ENCODE measurements around the gene SLC5A1.
"Not testable (repeated sequence)": the region's sequence is repeated elsewhere in the genome, so short reads cannot be mapped to it uniquely, and the experiment has no call there.

SLC5A1 gene

GRCh38 chr22:32150647-32151046 lies 107.6 kb downstream of the SLC5A1 start:
- not testable (repeated sequence) for DNase-seq

DNA sequence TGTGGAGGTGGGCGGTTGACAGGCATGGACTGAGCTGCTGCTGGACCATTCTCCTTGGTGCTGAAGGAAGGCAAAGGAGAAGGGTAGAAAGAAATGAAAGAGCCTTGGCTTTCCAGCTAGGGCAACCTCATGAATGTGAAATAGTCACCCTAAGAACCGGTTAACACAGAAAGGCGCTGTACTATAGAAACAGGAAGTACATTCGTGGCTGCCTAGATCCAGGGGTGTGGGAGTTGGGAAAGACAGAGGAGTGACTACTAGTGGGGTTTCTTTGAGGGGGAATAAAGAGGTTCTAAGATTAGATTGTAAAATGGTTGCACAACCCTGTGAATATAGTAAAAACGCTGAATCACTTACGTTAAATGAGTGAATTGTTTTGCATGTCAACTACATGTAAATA lies 108.6 kb downstream of the SLC5A1 start:
- DNase-seq, result not testable (repeated sequence)

DNA sequence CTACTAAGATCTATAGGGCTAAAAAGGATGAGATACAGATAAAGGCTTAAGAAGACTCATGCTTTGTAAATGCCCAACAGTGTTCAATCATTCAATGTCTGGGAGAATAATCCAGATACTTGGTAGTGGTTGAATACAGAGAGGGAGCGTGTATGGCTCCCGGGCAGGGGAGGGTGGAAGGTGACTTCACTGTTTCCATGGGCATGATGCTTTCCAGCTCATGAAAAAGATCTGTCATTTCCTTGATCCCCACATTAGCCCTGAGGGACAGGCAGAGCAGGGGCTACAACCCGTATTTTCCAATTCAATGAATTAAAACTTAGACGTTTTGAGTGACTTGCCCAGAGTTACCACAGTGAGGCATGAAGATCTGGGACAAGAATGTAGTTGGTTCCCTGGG lies 111.7 kb downstream of the SLC5A1 start:
- not testable (repeated sequence) for DNase-seq

GRCh38 chr22:32157632-32158031 lies 114.6 kb downstream of the SLC5A1 start:
- DNase-seq, result not testable (repeated sequence)

DNA sequence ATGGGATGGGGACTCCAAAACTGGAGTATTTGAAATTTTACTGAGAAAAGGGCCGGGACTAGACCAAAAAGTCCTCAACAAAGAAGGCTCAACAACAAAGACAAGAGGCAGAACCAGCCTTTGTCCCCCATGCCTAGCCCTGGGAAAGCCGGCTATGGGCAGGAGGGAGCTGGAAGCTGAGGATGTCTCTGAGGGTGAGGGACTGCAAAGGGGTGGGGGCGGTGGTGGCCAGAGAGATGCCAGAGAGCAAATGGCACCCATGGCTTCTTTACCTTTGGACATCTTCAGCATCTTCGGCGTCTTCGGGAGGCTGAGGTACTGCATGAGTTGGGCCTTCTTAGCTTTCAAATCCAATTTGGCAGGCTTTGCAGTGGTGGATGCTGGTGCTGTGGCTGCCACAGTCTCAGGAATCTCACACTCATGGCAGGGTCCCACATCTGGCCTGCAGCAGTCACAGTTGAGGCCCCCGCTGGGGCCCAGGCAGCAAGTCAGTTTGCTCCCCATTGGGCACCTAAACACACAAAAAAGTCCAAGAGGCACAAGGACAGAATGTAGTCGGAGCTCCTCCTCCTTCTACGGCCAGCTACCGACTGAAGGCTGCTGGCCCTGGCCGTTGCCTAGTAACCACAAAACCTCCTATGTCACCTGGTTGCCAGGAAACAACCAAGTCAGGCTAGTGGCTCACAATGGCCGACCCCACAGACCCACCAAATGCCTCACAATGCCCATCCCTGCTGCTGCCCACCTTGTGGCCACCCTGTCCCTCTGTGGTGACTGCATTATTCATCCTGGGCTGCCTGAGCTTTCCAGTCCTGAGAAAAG lies 115.9 kb downstream of the SLC5A1 start, which contains the start of gene C22orf42:
Gene C22orf42, minus strand, starts transcription at position 592 of the 822 bp plus-strand sequence. Its CDS starts 88 bp downstream, at position 504.
- DNase-seq, result no peak

- DNase-seq, result not testable (repeated sequence)
Observed at GRCh38 chr22:32160411-32160810, 117.3 kb downstream of the SLC5A1 start.
